HL-60 (cell line): ENCODE measurements around the gene DNAH8.
A peak's percentile ranks its signal among the peaks of the same experiment; 100 is the strongest.

Source experiments
- DNase-seq, 2 experiments: peaks; one replicate each; pipeline ENCODE4 v3.0.0-alpha.2; 2010 to 2020; ENCODE audit warnings: low read depth in 1 of 2, low spot score in 1 of 2
- H3K27ac ChIP-seq: fragments of 250-450 bp; sonication (Bioruptor Pico); replicated peaks from 2 replicates; pipeline ENCODE4 v1.5.1; 2020; ENCODE audit warnings: mild to moderate bottlenecking, moderate library complexity
- H3K27me3 ChIP-seq: fragments of 250-450 bp; sonication (Bioruptor Pico); 2 replicates; pipeline ENCODE4 v1.5.1; 2021; ENCODE audit warnings: mild to moderate bottlenecking, moderate library complexity; ENCODE audit not compliant: insufficient read depth, poor library complexity, severe bottlenecking
- H3K4me3 ChIP-seq: replicated peaks from 2 replicates; pipeline ENCODE4 v1.5.1; 2011; ENCODE audit warnings: mild to moderate bottlenecking, control low read depth, low read length; ENCODE audit not compliant: insufficient read depth
- GABPA ChIP-seq: IDR thresholded peaks from 2 replicates; pipeline ENCODE4 v1.6.1; 2012; ENCODE audit warnings: low read depth
- POLR2AphosphoS5 ChIP-seq: IDR thresholded peaks from 2 replicates; pipeline ENCODE4 v1.6.1; 2012; ENCODE audit warnings: low read depth
- REST ChIP-seq: IDR thresholded peaks from 2 replicates; pipeline ENCODE4 v1.6.1; 2012; ENCODE audit warnings: low read depth; ENCODE audit not compliant: insufficient replicate concordance
- SPI1 ChIP-seq: IDR thresholded peaks from 2 replicates; pipeline ENCODE4 v1.6.1; 2012; ENCODE audit warnings: low read depth, mild to moderate bottlenecking, borderline replicate concordance
- TF ChIP-seq, protein P1 (sequence below): IDR thresholded peaks from one replicate; pipeline ENCODE4 v1.5.1; 2011; ENCODE audit warnings: low read length, control low read depth, inconsistent platforms; ENCODE audit not compliant: insufficient read depth

DNAH8 gene

DNA sequence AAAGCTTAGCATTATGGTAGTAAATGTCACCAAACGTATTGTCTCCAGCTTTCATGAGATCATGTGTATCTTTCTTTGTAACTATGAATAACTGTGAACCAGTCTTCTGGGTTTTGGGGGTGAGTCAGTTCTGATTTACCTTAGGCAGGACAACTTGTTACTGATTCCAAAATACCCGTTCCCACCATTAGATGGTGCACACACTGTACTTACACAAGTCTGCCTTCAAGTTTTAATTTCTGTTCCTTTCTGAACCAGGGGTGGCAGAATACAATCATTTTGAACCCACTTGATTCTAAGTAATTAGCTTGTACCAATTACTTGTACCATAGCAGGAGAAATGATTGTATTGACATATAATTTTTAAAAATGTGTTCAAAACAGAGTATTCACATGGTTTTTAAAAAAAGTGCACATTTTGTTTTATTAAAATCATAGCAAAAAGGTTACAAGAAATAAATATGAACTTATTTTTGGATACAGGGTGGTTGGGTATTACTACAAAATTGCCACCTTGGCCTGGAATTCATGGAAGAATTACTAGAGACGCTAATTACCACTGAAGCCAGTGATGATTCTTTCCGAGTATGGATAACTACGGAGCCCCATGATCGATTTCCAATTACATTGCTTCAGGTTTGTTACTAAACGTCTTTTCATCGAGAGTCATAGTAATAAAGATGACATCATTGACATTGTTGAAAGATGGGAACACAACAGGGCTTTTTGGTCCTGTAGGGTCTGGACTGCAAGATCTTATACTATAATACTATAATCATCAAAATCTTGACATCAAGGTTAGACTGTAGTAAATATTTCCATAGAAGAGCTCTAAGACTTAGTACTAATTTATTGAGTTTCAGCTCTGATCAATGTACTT is 258.3 kb downstream of the DNAH8 start:
- Histone ChIP-seq H3K27ac (no peak overlapping the region), H3K27me3 (peaks cover under 1% of the 10 kb centered on the region), H3K4me3 (no peak overlapping the region)
- peak; percentile 20 to 44 for DNase-seq
- TF ChIP-seq, protein P1, sequence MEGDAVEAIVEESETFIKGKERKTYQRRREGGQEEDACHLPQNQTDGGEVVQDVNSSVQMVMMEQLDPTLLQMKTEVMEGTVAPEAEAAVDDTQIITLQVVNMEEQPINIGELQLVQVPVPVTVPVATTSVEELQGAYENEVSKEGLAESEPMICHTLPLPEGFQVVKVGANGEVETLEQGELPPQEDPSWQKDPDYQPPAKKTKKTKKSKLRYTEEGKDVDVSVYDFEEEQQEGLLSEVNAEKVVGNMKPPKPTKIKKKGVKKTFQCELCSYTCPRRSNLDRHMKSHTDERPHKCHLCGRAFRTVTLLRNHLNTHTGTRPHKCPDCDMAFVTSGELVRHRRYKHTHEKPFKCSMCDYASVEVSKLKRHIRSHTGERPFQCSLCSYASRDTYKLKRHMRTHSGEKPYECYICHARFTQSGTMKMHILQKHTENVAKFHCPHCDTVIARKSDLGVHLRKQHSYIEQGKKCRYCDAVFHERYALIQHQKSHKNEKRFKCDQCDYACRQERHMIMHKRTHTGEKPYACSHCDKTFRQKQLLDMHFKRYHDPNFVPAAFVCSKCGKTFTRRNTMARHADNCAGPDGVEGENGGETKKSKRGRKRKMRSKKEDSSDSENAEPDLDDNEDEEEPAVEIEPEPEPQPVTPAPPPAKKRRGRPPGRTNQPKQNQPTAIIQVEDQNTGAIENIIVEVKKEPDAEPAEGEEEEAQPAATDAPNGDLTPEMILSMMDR, result peak; percentile 47
- TF ChIP-seq SPI1 (no peak), GABPA (no peak)

DNA sequence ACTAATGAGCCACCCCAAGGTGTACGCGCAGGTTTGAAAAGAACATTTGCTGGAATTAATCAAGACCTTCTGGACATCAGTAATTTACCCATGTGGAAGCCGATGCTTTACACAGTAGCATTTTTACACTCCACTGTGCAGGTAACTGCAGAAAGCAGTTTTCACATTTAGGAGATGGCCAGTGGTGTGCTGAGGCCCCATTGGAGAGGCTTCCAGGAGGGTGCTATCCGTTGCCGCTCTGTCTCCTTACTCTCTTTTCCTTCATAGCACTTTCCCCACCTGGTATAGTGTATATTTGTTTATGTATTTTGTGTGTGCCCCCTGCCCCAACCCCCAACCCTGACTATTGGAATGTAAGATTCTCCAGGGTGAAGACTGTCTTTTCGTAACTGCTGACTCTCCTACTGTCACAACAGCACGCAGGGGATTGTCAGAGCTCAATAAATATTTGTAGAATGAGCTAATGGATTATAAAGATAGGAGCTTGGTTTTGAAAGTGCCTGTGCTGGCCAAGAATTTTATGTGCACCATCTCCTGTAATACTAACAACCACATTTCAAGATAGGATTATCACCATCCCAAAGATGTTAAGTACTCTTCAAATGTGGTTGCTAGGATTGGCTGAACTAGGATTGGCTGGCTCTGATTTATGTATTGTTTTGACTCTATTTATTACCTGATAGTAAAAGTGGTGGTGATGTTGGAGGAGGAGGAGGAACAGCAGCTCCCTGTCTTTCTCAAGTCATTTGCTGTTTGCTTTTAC is 259.5 kb downstream of the DNAH8 start:
- no peak overlapping the region for H3K27ac ChIP-seq
- DNase-seq, result no peak
- H3K4me3 ChIP-seq, result no peak overlapping the region
- TF ChIP-seq SPI1, result no peak
- TF ChIP-seq, protein P1, result no peak
- no peak for TF ChIP-seq GABPA
- TF ChIP-seq POLR2AphosphoS5, result no peak
- no peak for TF ChIP-seq REST
- peaks cover 6% of the 10 kb centered on the region for H3K27me3 ChIP-seq

DNA sequence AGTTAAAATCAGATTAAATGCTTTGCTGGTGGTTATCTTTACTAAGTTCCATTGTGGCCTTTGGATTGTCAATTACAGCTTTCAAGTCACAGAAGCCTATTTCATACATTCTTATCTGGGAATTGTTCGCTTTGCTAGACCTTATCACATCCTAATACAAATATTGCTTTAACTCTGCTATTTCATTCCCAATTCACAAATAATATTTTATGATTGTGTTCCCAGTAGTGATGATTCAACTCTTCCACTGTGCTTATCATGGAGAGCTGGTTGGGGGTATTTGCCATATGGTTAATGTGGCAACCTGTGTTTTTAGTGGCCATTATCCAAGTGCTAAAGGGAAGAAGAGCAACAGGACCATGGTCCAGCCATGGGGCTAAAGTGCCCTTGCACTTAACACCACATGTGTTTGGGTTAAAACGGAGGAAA is 260.5 kb downstream of the DNAH8 start:
- H3K4me3 ChIP-seq, result no peak overlapping the region
- no peak overlapping the region for H3K27ac ChIP-seq
- TF ChIP-seq GABPA, result no peak
- DNase-seq, result no peak
- peaks cover 6% of the 10 kb centered on the region for H3K27me3 ChIP-seq

DNA sequence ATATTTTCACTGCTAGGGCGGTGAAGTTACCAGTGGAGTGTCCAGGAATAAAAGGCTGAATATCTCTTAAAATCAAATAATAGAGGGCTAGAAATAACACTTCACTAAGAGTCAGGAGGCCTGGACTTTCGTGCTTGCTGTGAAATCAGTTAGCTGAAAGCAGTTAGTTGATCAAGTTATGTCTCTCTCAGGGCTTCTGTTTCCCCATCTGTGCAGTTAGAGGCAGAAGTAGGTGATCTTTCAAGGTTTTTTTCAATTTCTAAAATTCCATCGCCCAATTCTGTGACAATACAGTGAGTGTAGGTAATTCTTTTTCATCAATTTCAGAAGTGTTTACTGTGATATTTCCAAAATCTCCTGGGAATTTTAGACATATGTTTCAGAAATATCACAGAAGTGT is 260.9 kb downstream of the DNAH8 start:
- DNase-seq, result no peak
- H3K4me3 ChIP-seq, result no peak overlapping the region
- H3K27ac ChIP-seq, result no peak overlapping the region
- TF ChIP-seq GABPA (no peak), POLR2AphosphoS5 (no peak), SPI1 (no peak), REST (no peak)
- TF ChIP-seq, protein P1, result no peak
- H3K27me3 ChIP-seq, result peaks cover 6% of the 10 kb centered on the region
